NCI-H2107 (cell line): ENCODE data around the gene UBA1.
"Not testable (repeated sequence)": the region's sequence is repeated elsewhere in the genome, so short reads cannot be mapped to it uniquely, and the experiment has no call there.

Experiments used
- DNase-seq: peaks from one replicate; lab custom pipeline; 2025; lab: John Stamatoyannopoulos, UW

Gene UBA1

DNA sequence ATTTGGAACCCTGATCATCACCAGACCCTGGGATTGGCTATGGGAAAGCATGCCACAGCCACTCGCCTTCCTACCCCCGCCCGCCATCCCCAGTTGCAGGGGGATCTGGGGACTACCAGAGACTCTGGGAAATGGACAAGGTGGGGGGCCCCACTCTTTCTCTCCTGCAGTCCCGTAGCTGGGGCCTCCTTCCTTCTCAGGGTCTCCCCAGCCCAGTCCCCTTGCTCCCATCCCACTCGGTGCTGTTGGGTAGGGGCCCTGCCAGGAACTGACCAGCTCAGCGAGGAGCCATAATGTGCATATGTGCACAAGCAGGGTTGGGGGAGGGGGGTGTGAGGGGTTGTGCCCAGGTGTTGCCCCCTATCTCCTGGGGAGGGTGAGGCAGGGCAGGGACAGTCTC is 35.8 kb downstream of the UBA1 start:
- DNase-seq = no peak

DNA sequence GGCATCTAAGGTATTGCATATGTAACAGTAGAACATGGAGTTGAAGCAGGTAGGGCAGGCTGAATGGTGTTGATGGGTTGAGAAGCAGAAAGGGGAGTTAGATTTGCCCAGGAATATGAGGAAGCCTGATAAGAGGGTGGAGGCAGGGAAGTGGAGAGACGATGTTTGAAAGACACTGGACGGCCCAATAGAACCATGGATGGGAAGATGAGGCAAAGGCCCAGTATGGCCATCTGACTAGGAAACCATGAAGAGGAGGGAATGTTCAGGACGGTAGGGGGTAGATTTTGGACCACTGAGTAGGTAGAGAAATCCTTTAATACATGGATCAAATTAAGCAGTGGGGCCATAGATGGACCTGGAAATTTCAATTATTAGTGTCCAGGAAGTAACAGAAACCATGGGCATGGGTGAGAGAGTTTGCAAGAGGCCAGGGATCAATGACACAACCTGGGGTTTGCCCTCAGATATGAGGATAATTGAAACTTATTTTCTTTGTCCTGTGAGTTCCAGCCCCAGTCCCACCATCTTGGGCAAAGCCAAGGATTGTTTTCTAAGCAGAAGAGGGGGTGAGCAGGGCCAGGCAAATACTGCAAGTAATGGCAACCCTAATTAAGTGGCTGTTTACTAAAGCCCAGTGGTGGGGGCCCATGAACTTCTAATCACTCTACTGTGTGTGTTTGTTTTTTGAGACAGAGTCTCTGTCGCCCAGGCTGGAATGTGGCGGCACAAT is 36.7 kb downstream of the UBA1 start:
- no peak for DNase-seq

DNA sequence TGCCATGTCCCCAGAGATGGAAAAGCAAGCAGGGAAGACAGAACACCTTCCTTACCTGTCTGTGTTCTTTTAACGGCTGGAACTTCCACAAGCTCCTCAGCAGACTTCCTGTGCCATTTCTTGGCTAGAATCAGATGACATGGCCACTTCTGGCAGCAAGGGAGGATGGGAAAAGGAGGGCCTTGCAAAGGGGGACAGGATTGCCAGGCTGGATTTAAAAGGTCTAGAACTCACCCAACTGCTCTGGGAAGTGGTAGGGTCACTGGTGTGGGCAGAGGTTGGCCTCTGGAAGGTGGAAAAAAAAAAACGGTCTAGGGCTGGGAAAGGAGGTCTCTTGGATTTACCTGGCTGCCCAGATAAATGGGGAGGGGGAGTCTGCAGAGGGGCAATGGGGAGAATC is 37.5 kb downstream of the UBA1 start:
- DNase-seq = no peak

DNA sequence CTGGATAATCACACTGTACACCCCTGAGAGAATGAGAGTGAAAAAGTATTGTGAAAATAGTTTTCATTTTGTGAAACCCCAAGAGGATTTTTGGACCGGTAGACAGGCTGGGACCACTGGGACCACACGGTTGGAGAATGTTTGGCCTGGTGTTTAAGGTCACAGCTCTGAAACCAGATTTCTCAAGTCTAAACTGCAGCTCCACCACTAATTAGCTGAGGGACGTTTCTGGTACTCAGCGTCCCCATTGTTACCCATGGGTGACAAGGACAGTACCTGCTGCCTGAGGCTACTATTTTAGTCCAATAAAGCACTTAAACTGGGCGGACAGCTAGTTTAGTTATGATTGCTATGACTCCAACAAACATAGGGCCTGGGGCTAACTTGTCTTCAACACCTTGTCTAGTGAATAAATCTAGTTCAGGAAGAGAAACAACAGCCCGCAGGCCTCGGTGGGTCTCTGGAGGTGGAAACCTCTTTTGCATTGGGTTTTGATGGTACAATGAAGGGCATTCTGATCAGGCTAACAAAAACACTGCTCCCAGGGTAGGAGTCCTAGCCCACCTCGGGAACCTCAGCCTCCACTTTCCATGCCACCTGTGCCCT is 38.7 kb downstream of the UBA1 start:
- no peak for DNase-seq

DNA sequence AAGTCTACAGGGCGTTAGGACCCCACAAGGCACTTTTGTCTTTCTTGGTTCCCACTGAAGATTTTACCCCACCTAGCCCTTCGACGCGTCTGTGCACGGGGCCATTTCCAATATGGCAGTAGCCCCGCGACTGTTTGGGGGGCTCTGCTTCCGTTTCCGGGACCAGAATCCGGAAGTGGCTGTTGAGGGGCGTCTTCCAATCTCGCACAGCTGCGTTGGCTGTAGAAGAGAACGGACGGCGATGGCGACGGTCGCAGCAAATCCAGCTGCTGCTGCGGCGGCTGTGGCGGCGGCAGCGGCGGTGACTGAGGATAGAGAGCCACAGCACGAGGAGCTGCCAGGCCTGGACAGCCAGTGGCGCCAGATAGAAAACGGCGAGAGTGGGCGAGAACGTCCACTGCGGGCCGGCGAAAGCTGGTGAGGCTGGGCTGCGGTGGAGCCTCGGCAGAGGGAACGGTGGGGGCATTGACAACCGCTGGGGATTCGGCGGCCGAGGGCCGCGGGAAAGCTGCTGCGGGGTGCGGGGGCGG is 39.2 kb downstream of the UBA1 start, which contains the start of gene USP11:
Gene USP11 (plus strand): TSS at position 207 of the 530 bp plus-strand sequence. CDS start 35 bp downstream, at position 242.
- no peak for DNase-seq

DNA sequence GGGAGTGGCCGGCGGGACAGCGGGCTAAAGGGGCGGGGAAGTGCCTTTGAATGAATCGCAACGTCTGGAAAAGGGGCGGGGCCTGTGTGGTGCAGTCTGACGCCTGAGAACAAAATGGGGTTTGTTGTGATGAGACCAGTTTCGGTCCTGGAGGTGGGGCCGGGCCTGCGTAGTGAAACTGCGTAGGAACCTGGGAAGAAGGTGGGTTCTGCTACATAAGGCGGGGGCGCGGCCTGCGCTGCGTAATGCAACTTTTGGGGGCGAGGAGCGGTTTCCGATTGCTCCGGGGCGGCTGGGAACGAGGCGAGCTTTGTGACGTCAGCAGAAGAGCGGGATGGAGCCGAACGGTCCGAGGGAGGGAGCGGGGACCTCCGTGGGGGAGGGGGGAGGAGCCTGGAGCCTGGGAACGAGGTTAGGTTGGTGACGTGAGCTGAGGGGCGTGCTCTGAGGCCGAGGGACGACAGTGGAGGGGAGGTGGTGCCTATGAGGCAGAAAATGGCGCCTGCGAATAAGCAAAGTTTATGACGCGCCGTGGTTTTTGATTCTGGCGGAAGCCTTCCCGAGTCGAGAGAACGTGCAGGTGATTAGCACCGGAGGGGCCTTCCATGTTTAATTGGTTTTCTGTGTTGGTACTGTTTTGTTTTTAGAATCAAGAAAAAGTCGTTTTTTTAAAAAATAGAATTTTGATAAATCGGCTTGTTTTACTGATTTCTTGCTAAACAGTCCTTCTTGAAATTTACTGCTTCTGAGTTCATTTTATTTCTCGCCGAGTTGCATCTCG is 39.9 kb downstream of the UBA1 start:
- peak; percentile 99 for DNase-seq

DNA sequence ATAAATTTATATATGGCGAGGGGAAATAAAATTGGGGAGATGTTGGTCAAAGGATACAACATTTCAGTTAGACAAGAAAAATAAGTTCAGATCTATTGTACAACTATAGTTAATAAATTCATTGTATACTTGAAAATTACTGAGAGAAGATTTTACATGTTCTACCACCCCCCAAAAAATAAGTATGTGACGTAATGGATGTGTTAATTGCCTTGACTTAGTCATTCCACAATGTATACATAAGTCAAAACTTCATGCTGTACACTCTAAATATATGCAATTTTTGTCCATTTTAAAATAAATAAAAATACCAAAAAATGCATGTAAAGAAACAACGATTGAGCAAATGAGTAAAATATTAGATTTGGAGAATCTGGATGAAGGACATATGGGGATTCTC is 41.0 kb downstream of the UBA1 start:
- DNase-seq = no peak

DNA sequence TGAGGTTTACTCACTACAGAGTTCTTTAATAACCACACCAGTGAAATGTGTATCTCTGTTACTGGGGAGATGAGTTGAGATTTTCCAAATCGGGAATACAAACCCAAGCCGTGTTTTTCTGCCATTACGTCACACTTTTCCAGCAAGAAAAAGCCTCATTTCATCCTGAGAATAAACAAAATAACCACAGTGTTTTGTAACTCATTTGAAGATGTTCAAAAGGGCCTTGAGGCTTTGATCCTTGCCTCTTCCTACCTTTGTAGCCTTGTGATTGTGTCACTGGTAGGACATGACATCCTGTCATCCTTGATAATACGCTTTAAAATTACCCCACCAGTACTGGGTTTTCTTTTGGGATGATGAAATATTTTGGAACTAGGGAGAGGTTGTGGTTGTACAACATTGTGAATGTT is 42.1 kb downstream of the UBA1 start:
- DNase-seq = no peak

DNA sequence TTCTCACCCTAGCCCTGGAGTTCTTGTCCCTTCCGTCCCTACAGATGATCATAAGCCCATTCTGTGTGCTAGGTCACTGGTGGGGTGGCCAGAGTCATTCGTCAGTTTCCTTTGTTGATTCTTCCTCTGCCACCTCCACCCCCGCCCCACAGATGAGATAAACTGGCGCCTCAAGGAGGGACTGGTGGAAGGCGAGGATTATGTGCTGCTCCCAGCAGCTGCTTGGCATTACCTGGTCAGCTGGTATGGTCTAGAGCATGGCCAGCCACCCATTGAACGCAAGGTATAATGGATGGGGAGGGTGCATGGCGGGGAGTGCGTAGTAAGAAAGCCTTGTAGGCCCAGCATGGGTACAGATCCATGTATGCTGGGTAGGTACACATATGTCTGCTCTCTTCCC is 45.6 kb downstream of the UBA1 start:
- DNase-seq = no peak

DNA sequence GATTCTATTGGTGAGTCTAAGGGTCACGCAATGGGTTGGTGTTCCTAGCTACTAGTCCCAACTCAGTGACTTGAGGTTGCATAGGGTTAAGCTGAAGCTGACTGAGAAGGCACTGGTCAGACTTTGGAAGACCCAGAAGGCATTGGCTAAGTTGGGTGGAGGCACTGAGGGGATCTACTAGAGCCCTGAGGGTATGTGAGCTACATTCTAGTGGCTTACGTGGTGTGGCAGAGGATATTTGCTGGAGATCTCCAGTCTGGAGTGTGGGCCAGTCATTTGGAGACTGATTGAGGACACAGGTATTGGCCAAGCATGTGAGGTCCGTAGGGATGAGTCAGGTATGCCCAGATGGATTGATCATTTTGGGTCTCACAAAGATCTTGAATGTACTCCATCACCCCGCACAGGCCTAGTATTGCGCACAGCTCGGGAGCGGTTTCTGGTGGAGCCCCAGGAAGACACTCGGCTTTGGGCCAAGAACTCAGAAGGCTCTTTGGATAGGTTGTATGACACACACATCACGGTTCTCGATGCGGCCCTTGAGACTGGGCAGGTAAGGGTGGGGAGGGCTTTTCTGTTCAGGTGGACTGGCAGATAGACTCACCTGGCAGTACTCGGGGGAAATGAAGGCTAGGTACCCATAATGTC is 46.4 kb downstream of the UBA1 start:
- no peak for DNase-seq

DNA sequence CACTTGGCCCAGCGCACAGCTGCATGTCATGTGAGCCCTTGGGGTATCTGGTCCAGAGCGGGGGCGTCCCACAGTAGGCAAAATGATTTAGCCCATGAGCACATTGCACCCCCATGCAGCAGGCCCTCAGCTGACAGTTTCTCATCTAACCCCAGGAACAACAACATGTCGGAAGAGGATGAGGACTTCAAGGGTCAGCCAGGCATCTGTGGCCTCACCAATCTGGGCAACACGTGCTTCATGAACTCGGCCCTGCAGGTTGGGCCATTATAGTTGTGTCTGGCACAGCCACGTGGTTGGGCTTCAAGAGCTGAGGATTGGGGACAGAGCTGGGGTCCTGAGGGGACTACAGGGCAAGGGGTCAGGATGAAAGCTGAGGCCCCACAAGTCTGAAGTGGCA is 47.0 kb downstream of the UBA1 start:
- no peak for DNase-seq

DNA sequence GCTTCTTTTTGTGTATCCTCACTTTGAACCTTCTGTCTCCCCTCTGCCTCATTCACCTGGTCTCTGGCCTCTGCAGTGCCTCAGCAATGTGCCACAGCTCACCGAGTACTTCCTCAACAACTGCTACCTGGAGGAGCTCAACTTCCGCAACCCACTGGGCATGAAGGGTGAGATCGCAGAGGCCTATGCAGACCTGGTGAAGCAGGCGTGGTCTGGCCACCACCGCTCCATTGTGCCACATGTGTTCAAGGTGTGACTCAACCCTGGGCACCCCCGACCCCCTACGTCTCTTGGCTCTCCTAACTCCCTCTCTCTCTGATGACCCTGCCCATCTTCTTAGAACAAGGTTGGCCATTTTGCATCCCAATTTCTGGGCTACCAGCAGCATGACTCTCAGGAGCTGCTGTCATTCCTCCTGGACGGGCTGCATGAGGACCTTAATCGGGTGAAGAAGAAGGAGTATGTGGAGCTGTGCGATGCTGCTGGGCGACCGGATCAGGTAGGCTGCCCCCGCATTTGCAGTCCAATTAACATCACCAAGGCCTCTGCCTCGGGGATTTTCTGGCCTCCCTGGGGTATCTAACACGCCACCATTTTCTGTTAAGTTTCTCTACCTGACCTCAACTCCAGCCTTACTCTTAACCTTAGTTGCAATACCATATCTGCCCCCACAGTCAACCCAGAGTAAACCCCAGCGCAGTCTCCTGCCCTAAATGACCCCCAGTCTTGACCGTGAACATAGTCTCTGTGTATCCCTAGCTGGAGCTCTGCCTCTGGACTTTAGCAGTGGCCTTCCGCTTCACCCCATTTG is 47.8 kb downstream of the UBA1 start:
- no peak for DNase-seq

DNA sequence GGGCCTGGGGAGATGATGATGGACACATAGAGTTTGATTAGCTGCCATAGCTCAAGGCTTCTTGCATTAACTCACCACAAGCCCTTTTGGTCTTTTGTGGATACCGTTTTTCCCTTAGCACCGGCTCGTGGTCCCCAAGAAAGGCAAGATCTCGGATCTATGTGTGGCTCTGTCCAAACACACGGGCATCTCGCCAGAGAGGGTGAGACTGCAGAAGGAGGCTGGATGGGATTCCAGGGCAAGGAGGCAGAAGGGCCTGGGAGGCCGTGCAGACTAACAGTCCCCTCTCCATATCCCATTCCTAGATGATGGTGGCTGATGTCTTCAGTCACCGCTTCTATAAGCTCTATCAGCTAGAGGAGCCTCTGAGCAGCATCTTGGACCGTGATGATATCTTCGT is 48.7 kb downstream of the UBA1 start:
- no peak for DNase-seq

DNA sequence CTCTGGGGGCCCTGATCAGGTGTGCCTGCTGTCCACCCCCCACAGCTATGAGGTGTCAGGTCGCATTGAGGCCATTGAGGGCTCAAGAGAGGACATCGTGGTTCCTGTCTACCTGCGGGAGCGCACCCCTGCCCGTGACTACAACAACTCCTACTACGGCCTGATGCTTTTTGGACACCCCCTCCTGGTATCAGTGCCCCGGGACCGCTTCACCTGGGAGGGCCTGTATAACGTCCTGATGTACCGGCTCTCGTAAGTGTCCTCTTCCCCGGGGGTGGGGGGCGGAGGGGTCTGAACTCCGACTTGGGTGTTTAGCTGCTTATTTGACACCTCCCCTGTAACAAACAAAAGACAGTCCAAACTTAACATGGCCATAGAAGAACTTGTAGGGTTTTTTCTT is 49.7 kb downstream of the UBA1 start:
- DNase-seq = no peak

DNA sequence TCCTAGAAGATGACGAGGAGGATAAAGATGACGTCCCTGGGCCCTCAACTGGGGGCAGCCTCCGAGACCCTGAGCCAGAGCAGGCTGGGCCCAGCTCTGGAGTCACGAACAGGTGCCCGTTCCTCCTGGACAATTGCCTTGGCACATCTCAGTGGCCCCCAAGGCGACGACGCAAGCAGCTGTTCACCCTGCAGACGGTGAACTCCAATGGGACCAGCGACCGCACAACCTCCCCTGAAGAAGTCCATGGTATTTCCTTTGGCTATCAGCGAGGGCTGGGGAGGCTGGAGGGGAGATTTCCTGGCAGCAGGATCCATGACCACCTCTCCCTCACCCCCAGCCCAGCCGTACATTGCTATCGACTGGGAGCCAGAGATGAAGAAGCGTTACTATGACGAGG is 51.0 kb downstream of the UBA1 start:
- no peak for DNase-seq

DNA sequence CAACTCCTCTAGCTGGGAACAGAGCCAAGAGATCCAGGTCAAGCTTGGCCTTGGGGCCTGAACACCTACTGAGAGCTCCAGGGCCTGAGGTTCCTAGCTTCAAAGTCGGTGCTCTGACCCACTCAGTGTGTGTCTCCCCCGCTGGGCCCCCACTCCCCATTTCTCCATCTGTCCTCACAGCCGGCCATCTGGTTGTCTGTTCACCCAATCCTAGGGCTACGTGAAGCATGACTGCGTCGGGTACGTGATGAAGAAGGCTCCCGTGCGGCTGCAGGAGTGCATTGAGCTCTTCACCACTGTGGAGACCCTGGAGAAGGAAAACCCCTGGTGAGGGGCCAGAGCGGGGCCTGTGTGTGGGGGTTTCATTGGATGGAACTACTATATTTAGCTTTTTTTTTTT is 51.5 kb downstream of the UBA1 start:
- DNase-seq = no peak

DNA sequence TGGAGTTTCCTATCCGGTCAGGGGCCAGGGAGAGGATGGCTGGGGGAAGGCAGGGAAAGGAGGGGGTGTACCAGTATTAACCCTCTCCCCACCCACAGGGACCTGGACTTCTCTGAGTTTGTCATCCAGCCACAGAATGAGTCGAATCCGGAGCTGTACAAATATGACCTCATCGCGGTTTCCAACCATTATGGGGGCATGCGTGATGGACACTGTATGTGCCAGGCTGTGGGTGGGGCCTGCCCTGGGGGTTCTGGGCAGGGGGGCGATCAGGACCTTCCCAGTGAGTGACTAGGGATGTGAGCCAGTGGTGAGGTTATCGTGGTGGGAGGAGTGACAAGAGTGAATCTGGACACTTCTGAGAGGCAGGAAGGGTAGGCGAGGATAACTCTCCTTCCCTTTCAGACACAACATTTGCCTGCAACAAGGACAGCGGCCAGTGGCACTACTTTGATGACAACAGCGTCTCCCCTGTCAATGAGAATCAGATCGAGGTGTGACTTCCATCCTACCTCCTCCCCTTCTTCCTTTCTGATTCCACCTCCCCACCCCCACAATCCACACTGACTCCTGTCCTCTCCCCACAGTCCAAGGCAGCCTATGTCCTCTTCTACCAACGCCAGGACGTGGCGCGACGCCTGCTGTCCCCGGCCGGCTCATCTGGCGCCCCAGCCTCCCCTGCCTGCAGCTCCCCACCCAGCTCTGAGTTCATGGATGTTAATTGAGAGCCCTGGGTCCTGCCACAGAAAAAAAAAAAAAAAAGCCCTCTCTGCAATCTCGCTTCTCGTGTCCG is 53.8 kb downstream of the UBA1 start:
- no peak for DNase-seq

DNA sequence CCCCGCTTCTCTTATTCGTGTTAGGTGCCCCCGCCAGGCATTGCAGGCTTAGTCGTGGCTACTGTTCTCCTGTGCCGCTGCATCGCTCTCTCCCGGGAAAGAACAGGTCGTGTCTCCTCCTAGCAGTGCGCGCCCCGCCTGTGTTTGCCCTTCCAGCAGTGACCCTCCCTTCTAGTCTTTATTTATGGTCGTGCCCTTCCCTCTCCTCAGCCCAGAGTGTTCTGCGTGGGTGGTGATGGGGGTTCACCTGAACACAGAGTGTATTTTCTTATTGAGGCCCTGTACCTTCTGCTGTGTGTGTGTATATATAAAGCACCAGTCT is 54.3 kb downstream of the UBA1 start:
- no peak for DNase-seq

DNA sequence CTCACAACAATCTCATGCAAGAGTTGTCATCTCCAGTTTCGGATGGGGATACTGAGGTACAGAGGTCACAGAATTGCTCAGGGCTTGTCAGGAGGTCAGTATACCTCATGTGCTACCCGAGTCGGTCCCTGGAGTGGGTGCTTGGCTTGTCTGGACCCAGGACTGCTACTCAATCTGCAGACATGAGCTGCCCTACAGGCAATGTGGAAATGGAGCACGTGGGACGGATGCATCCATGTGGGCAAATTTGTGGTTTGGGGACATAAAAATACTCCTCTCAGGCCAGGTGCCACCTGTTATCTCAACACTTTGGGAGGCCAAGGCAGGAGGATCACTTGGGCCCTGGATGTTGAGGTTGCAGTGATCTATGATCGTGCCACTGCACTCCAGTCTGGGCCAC is 54.9 kb downstream of the UBA1 start:
- DNase-seq = no peak

DNA sequence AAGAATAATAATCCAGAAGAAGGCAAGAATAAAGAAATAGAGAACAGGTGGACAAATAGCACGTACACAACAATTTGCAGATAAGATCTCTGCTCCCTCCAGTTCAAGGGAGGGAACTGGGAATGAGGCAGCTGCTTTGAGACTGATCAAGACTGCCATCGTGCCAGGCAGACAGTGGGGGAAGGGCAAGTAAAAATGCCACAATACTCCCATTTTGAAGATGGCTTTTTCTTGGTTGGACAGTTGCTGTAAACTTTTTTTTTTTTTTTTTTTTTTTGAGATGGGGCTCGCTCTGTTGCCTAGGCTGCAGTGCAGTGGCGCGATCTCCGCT is 56.4 kb downstream of the UBA1 start:
- DNase-seq = no peak

DNA sequence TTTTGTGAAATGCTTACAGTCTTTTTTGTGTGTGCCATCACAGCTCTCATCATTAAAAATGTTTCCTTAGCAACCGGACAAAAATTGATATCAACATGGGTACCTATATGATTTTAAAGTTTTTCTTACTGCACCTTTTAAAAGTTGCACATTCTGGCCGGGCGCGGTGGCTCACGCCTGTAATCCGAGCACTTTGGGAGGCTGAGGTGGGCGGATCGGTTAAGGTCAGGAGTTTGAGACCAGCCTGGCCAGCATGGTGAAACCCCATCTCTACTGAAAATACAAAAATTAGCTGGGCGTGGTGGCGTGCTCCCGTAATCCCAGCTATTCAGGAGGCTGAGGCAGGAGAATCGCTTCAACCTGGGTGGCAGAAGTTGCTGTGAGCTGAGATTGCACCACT is 64.0 kb downstream of the UBA1 start:
- DNase-seq = not testable (repeated sequence)
